C4-2B (cell line): ENCODE data around the gene QPRT.
"Not testable (repeated sequence)": the region's sequence is repeated elsewhere in the genome, so short reads cannot be mapped to it uniquely, and the experiment has no call there.

Experiments used
- H3K27ac ChIP-seq: fragments of 450-650 bp; 2 replicates; pipeline ENCODE4 v1.5.1; 2017
- ZFX ChIP-seq: fragments of 450-650 bp; IDR thresholded peaks from 2 replicates; pipeline ENCODE4 v1.6.1; 2017
- TF ChIP-seq, protein P1 (sequence below): fragments of 450-650 bp; conservative IDR thresholded peaks from 2 replicates; pipeline ENCODE4 v1.5.1; 2017; ENCODE audit warnings: mild to moderate bottlenecking

The QPRT gene

DNA sequence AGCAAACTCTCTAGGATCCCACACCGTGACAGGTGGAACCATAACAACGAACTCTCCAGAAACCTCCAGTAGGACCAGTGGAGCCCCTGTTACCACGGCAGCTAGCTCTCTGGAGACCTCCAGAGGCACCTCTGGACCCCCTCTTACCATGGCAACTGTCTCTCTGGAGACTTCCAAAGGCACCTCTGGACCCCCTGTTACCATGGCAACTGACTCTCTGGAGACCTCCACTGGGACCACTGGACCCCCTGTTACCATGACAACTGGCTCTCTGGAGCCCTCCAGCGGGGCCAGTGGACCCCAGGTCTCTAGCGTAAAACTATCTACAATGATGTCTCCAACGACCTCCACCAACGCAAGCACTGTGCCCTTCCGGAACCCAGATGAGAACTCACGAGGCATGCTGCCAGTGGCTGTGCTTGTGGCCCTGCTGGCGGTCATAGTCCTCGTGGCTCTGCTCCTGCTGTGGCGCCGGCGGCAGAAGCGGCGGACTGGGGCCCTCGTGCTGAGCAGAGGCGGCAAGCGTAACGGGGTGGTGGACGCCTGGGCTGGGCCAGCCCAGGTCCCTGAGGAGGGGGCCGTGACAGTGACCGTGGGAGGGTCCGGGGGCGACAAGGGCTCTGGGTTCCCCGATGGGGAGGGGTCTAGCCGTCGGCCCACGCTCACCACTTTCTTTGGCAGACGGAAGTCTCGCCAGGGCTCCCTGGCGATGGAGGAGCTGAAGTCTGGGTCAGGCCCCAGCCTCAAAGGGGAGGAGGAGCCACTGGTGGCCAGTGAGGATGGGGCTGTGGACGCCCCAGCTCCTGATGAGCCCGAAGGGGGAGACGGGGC is 14.7 kb upstream of the QPRT start:
- TF ChIP-seq, protein P1, sequence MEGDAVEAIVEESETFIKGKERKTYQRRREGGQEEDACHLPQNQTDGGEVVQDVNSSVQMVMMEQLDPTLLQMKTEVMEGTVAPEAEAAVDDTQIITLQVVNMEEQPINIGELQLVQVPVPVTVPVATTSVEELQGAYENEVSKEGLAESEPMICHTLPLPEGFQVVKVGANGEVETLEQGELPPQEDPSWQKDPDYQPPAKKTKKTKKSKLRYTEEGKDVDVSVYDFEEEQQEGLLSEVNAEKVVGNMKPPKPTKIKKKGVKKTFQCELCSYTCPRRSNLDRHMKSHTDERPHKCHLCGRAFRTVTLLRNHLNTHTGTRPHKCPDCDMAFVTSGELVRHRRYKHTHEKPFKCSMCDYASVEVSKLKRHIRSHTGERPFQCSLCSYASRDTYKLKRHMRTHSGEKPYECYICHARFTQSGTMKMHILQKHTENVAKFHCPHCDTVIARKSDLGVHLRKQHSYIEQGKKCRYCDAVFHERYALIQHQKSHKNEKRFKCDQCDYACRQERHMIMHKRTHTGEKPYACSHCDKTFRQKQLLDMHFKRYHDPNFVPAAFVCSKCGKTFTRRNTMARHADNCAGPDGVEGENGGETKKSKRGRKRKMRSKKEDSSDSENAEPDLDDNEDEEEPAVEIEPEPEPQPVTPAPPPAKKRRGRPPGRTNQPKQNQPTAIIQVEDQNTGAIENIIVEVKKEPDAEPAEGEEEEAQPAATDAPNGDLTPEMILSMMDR, result no peak
- no peak for TF ChIP-seq ZFX

DNA sequence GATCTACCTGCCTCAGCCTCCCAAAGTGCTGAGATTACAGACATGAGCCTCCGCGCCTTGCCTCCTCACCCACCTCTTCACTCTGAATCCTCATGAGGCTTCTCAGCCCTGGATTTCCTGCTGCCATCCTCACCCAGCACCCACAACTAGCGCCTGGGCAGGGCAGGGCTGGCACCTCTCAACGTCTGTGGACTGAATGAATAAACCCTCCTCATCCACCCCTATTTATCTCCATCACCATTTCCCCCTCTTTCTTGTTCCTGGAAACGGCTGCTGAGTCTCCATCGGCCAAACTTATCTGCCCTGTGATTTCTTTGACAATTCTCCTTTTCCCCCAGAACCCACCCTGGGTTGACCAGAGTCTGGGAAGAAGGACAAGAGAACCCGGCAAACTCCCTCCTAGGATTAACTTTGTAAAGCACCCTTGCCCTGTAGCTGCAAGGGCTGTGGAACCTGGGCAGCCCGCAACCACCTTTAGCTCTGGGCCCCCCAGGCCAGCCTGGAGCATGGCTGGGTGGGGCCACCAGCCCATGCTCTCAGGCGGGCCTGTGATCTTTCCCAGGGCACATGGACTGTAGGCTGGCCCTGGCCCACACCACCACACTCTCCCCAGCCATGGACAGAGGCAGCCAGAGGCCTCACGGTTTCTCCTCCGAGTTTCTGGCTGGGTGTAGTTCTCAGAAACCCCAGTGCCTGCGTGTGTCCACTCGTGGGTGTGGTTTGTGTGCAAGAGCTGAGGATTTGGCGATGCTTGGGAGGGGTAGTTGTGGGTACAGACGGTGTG is 13.5 kb upstream of the QPRT start:
- no peak for TF ChIP-seq ZFX
- TF ChIP-seq, protein P1, result no peak
- no peak overlapping the region for H3K27ac ChIP-seq

More for the DNA sequence above, 14.7 kb upstream of the QPRT start:
- no peak overlapping the region for H3K27ac ChIP-seq

DNA sequence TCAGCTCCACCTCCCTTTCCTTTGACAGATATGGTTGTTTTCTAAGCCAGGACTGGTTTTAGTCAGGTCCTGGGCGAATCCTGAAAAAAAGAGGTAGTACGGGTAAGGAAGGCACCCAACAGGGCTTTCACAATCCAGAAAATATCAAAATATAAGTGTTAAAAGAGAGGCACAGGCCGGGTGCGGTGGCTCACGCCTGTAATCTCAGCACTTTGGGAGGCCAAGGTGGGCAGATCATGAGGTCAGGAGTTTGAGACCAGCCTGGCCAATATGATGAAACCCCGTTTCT is 11.7 kb upstream of the QPRT start:
- H3K27ac ChIP-seq, result not testable (repeated sequence)

DNA sequence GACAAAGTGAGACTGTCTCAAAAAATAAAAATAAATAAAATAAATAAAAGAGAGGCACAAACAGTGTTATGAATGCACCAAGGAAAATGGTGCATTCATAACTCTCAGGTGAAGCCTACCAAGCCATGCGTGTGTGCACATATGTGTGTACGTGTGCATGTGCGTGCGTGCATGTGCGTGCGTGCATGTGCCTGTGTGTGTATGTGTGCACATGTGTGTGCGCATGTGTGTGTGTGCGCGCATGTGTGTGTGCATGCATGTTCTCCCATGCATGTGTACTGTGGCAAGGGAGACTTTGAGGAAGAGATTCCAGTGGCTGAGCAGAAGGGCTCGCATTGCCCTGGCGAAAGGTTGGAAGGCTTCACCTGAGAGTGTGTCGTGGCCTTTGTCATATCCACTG is 11.2 kb upstream of the QPRT start:
- TF ChIP-seq ZFX, result no peak
- TF ChIP-seq, protein P1, result no peak
- no peak overlapping the region for H3K27ac ChIP-seq

DNA sequence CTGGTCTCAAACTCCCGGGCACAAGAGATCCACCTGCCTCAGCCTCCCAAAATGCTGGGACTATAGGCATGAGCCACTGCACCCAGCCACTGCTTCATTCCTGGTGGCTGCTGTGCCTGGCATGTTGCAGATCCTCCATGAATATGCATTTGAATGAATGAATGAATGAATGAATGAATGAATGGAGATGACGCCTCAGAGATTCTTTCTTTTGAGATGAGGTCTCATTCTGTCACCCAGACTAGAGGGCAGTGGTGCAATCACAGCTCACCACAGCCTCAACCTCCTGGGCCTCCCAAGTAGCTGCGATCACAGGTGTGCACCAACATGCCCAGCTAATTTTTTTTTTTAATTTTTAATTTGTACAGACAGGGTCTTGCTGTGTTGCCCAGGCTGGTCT is 10.7 kb upstream of the QPRT start:
- no peak overlapping the region for H3K27ac ChIP-seq
- no peak for TF ChIP-seq ZFX
- TF ChIP-seq, protein P1, result no peak

DNA sequence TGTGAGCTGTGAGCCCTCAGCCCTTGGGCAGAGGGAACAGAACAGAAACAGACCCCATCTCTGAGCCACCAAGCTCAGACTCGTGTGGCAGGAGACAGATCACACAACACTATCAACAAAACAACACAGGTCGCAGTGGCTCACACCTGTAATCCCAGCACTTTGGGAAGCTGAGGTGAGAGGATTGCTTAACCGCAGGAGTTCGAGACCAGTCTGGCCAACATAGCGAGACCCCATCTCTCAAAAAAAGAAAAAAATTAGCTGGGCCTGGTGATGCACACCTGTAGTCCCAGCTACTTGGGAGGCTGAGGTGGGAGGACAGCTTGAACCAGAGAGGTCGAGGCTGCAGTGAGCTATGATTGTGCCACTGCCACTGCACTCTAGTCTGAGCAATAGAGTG is 5.5 kb upstream of the QPRT start:
- H3K27ac ChIP-seq, result no peak overlapping the region
- no peak for TF ChIP-seq ZFX
- TF ChIP-seq, protein P1, result no peak

DNA sequence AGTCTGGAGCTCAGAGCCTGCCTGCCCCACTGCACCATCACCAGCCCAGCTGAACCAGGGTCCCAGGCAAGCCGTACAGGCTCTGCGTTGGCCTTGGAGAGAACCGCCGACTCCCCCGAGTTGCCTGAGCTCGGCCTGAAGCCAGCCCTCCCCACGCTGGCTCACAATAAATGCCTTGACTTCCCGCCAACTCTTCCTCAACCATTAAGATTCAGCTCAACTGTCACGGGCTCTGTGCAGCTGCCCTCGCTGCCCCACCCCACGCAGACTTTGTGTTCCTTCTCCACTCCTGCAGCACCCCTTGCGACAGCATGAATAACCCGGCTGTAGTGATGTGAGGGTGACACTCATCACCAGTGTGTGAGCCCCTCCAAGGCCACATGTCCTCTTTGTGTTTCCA is 4.8 kb upstream of the QPRT start:
- TF ChIP-seq, protein P1, result no peak
- no peak for TF ChIP-seq ZFX

More for the DNA sequence above, 4.8 kb upstream of the QPRT start:
- H3K27ac ChIP-seq, result no peak overlapping the region
